ENCODE results near the gene APBA2. TPM values are rescaled to one million over a fixed set of nuclear protein-coding genes. Genes with fewer than 3 reads are reported as not detected.

APBA2 gene
- total RNA-seq, 1 experiment from 2014 or later = 18.4 TPM

DNA sequence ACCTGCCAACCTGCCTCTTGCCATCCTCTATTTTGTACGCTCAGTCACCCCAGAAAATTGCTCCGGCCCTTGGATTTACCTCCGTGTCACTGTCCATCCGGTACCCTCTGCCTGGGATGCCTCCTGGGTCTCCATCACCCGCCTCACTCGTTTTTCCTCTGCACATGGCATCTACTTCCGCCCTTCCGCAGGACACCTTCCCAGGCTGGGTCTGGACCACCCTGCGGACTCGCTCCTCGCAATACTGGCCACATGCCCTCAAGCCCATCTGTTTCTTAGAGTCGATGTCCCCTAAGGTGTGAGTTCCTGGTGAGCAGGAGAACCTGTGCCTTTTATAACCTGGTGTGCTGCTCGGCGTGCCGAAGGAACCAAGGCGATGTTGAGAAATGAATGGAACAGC lies 58.5 kb downstream of the APBA2 start:
- in situ Hi-C loops (cut with HindIII; ENCODE audit: low pct_unique_long_range_greater_than_20kb, low sequenced_read_pairs) = no loop called here
- DNase-seq (ENCODE audit: low read depth) = no peak

DNA sequence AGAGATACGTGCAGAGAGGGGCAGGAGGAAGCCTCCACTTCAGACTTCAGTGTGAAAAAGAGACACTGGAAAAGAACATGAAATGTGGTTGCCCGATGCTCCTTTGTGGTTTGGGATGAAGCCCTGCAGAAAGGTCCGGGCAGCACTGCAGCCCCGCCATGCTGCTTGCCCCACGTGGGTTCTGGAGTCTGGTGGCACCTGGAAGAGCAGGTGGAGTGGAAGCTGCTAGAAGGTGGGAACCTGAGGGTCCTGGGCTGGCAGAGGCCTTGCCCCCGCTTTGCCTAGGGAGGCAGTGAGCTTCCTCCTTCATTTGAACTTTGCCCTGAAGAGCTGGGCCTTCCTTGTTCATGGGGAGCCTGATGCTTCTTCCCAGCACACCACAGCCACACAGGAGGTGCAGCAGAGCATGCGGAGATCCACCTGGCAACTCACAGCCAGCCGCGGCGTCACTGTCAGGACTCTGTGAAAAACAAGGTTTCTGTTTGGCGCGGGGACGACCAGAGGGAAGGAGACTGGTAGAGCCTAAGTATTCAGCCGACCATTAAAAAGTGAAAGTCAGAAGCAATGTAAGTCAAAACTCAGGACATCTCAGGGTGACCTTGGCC lies 59.0 kb downstream of the APBA2 start:
- DNase-seq (ENCODE audit: low read depth) = no peak
- in situ Hi-C loops (cut with HindIII; ENCODE audit: low pct_unique_long_range_greater_than_20kb, low sequenced_read_pairs) = no loop called here

DNA sequence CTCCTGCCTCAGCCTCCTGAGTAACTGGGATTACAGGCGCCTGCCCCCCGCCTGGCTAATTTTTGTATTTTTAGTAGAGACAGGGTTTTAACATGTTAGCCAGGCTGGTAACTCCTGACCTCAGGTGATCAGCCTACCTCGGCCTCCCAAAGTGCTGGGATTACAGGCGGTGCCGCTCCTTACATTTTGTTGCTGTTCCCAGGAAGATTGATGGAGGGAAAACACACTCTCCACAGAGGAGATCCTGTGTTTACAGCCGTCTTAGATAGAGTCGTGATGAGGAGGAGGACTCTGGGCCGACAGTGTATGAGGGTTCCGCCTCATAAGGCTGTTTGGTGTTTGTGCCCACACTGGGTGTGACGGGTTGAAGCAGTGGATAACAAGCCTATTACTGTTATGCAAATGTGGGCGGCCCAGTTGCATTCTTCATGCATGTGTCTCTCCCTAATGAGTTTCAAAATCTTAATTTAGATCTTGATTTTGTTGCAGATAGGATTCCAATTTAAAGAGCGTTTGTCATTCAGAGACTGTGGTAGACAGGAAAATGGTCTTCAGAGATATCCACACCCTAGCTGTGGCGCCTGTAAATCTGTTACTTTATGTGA lies 60.0 kb downstream of the APBA2 start:
- in situ Hi-C loops (cut with HindIII; ENCODE audit: low pct_unique_long_range_greater_than_20kb, low sequenced_read_pairs) = no loop called here

DNA sequence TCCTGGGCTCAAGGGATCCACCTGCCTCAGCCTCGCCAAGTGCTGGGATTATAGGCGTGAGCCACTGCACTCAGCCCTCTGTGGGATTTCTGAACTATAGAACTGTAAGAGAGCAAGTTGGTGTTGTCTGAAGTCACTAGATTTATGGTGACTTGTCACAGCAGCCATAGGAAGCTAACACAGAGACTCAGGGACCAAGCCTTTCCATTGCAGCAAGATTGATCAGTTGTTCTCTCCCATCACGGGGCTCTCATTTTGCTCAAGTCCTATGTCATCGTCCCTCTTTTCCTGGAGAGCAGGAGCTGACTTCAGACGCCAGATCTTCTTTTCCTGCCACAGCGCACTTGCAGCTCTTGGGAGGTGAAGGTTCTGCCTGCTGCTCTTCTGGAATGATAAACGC lies 61.0 kb downstream of the APBA2 start:
- no peak for DNase-seq (ENCODE audit: low read depth)
- in situ Hi-C loops (cut with HindIII; ENCODE audit: low pct_unique_long_range_greater_than_20kb, low sequenced_read_pairs) = no loop called here

More for the DNA sequence above, 60.0 kb downstream of the APBA2 start:
- DNase-seq (ENCODE audit: low read depth) = no peak

DNA sequence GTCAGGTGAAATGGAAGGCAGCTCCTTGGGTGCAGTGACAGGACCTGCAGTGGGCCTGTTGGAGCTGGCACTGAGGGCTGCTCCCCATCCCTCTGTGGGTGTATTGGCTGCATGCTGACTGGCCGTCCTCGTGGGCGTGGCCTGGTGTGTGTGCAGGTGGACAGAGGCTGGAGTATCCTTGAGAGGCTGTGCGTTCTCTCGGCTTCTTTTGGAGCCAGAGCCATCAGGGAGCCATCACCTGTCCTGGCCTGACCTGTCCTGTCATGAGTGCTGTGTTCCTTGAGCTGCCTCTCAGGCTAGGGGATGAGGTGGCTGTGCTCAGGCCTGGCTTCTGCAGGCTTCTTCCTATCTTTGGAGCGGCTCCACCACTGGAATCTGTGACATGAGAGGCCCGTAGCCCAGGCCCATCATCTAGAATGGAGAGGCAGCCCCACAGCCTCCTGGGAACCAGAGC lies 61.5 kb downstream of the APBA2 start:
- no peak for DNase-seq (ENCODE audit: low read depth)
- in situ Hi-C loops (cut with HindIII; ENCODE audit: low pct_unique_long_range_greater_than_20kb, low sequenced_read_pairs) = no loop called here

DNA sequence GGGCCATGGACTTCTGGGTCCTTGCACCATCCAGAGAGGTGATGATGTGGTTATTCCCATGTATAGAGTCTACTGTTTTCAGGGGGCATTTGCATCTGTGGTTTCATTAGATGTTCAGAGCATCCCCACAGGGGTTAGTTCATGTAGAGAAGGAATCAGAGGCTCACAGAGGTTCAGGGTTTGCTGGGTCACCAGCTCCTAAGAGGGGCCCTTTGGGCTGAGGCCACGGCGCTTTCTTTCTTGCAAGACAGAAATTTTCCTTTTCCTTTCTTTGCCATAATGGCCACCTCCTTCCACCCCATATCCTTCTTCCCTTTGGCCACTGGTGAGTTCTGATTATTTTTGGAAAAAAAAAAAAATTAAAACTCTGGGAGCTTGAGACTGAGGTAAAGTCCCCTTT lies 62.3 kb downstream of the APBA2 start:
- DNase-seq (ENCODE audit: low read depth) = no peak
- in situ Hi-C loops (cut with HindIII; ENCODE audit: low pct_unique_long_range_greater_than_20kb, low sequenced_read_pairs) = no loop called here

DNA sequence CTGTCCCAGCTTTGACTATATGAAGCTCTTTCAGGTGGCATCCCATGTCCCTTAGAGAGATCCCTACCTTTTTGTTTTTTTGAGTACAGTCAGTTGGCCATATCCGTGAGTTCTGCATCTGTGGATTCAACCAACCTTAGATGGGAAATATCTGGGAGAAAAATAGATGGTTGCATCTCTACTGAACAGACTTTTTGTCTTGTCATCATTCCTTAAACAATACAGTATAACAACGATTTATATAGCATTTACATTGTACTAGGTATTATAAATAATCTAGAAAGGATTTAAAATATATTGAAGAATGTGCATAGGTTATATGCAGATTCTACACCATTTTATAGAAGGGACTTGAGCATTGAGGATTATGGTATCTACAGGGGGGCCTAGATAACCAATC lies 65.1 kb downstream of the APBA2 start:
- DNase-seq (ENCODE audit: low read depth) = no peak
- in situ Hi-C loops (cut with HindIII; ENCODE audit: low pct_unique_long_range_greater_than_20kb, low sequenced_read_pairs) = no loop called here

DNA sequence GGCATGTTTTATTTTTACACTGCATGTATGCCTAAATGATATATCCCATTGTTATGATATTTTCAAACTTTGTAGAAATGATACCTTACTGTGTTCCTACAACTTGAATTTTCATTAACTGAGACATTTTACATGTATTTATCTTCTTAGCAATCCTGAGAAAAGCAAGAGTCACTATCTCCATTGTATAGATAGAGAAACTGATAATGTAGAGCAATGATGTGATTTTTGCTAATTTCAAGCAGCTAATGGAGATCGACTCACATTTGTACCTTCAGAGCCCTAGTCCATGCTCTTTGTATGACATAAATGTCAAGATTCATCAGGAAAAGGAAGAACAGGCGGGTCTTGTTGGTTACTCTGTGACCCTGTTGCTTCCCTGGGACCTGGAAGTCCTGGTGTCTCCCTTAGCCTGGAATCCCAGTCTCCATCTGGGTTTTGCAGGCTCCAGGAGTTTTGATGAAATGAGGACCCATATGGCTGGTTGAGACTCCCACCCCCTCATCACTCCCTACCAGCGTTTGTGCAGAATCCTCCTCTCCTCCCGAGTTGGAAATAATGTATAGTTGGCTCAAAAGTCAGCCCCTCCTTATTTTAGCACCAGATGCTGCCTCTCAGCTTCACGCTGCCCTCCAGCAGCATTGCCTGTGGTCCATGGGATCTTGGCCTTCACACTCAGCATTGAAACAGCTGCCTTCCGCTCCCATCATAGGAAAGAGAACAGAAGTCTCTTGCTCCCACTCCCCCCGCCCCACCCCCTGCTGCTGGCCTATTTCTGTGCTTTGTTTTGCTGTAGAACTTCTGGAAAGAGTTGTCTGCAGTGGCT lies 67.1 kb downstream of the APBA2 start:
- no peak for DNase-seq (ENCODE audit: low read depth)
- in situ Hi-C loops (cut with HindIII; ENCODE audit: low pct_unique_long_range_greater_than_20kb, low sequenced_read_pairs) = no loop called here

DNA sequence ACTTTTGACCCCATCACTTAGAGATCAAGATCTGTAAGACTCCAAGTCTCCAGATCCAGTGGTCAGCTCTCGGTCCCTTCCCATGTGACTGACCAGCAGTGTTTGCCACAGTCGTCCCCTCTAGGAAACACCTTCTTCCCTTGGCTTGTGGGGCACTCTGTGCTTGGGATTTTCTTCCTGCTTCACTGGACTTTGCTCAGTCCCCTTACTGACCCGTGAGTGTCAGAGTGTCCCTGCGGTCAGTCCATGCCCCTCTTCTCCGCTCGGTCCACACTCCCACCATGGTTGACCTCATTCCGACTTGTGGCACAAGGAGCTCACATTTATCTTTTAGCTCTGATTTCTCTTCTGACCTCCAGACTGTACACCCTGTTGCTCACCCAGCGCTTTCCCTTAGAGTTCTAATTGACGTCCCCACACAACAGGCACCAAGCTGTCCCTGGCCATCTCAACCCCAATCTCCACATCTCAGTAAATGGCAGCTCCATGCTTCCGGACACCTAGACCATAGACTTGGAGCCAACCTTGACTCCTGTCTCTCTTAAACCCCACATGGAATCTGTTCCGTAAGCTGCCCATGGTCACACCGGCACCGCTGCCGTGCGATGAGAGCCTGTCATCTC lies 67.9 kb downstream of the APBA2 start:
- in situ Hi-C loops (cut with HindIII; ENCODE audit: low pct_unique_long_range_greater_than_20kb, low sequenced_read_pairs) = no loop called here
- DNase-seq (ENCODE audit: low read depth) = no peak

DNA sequence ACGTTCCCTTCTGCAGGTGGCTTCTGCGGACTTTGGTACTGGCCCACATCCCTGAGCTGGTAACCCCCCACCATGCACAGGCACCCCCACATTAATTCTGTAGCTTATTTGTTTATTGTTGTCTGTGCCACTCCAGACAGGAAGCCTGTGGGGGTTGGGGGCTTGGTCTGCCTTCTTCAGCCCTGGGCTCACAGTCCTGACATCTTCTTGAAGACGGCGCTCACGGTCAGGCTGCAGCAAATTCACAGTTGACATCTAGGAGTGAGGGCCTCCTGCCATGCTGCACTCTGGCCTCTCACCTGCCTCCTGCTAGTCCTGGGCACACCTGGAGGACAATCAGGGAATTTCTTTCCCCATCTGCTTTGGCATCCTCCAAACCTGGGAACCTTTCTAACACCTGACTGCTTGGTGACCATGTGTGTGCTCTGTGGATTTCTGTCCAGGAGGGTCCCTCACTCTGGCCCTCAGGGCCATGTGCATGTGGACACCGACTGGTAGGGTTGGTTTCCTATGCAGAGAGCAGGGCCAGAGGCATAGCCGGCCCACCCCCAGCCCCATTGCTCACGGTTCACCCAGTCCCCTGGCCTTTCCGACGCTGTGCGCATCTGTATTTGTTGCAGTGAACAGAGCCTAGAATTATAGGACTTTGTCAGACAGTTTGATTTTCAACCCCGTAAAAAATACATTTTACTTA lies 68.8 kb downstream of the APBA2 start:
- DNase-seq (ENCODE audit: low read depth) = no peak

DNA sequence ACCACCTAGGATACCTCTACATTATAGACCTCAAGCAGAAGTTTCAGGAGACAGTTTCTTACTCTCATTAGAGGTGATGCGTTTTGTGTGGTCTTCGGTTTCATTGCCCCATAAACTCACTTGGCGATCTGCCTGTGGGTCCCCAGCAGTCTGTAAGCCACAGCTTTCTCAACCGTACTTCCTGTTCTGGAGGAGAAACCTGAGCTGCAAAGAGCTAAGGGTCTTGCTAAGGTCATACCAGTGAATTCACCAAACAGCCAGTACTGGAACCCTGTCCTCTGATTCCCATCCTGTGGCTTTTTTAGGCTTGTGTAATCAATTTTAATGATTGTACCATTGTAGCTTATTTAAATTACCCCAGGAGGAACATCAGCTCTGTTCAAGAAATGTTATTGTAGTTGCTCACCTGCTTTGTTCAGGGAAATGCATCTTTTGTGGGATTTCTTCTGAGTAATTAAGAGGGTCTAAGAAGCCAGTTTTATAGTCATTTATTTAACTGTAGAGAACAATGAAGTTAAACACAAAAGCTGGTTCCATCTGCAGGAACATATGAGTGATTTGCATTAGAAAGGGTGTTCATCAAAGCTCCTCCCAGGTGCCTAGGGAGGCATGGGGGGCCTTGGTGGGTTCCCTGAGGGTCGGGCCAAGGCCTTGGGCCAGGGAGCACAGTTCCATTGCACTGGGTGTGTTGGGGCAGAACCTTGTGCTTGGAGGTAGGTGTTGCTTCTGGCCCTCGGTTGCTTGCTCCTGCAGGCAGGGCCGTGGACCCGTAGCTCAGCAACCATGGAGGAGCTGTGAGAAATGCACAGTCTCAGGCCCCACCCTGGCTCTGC lies 69.6 kb downstream of the APBA2 start:
- DNase-seq (ENCODE audit: low read depth) = no peak
- in situ Hi-C loops (cut with HindIII; ENCODE audit: low pct_unique_long_range_greater_than_20kb, low sequenced_read_pairs) = no loop called here

More for the DNA sequence above, 68.8 kb downstream of the APBA2 start:
- in situ Hi-C loops (cut with HindIII; ENCODE audit: low pct_unique_long_range_greater_than_20kb, low sequenced_read_pairs) = no loop called here

DNA sequence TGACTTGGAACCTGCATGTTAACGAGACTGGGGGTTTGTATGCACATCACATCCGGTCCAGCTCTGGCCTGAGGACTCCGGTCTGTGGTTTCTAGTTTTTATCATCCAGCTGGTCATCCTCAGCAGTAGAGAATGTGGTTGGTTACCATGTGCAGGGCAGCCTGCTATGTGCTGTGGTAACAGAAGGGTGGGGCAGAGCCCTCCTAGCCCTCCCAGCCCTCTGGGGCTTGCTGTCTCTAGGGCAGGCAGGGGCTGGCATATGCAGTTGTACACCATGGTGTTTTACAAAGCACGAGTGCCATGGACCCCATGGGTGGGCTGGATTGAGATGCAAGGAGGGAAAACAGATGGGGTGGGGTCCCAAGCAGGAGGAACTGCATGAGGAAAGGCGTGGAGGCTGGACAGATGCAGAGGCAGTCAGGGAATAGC lies 70.2 kb downstream of the APBA2 start:
- DNase-seq (ENCODE audit: low read depth) = no peak

DNA sequence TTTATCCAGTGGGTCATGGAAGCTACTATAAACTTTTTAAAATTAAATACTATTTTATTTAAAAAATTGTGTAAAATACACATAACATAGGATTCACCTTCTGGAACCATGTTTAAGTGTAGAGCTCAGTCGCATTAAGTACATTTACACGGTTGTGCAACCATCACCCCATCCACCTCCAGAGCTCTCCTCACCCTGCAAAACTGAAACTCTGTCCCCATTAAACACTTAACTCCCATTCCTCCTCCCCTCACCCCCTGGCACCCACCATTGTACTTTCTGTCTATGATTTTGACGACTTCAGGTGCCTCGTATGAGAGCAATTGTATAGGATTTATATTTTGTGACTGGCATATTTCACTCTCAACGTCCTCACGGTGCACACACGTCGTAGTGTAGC lies 70.7 kb downstream of the APBA2 start:
- DNase-seq (ENCODE audit: low read depth) = no peak
- in situ Hi-C loops (cut with HindIII; ENCODE audit: low pct_unique_long_range_greater_than_20kb, low sequenced_read_pairs) = no loop called here

More for the DNA sequence above, 70.2 kb downstream of the APBA2 start:
- in situ Hi-C loops (cut with HindIII; ENCODE audit: low pct_unique_long_range_greater_than_20kb, low sequenced_read_pairs) = no loop called here

DNA sequence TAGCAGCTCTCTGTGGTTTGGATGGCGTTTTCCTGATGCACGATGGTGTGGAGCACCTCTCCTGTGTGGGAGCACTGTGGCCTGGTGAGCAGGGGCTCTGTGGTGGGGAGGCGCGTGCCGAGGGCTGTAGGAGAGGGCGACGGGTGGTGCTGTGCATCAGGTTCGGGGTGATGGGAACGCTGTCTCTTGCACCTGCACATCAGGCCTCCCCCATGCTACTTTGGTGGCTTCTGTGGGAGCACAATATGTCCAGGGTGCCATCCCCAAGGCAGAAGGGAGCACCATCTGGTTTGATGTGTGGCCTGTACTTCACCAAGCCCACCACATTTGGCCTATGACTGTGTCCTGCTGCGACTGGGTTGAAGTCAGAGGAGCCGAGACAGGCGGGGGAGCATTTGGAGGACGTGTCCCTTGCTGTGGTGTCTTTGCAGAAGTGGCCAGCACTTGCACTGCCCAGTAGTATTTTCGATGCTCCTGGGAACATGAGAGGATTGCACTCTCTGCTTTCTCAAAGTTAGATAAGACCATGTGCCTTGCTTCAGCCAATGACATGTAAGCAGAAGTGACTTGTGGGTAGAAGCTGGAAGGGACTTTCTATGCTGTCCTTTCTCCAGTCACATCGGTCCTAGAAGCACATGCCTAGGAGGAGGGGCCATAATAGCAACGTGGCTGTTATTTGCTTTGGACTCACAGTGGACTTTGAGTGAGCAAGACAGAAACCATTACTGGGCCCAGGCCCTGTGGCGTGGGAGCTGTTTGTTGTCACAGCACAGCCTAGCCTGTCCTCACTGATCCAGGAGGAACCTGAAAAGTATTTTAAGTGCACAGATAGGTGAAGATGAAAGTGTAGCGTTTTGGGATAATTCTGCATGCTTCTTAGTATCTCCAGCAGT lies 72.1 kb downstream of the APBA2 start:
- DNase-seq (ENCODE audit: low read depth) = no peak
- in situ Hi-C loops (cut with HindIII; ENCODE audit: low pct_unique_long_range_greater_than_20kb, low sequenced_read_pairs) = no loop called here

DNA sequence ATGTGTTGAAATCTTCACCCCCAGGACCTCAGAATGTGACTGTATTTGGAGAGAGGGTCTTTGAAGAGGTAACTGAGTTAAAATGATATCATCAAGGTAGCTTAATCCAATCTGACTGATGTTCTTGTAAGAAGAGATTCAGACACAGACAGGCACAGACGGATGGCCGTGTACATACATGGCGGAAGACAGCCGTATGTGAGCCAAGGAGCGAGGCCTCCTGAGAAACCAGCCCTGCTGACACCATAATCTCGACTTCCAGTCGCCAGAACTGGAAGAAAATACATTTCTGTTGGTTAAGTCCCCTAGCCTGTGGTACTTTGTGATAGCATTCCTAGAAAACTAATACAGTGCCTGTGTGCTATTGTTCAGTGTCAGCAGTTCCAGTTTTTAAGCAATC lies 73.6 kb downstream of the APBA2 start:
- DNase-seq (ENCODE audit: low read depth) = no peak
- in situ Hi-C loops (cut with HindIII; ENCODE audit: low pct_unique_long_range_greater_than_20kb, low sequenced_read_pairs) = no loop called here

DNA sequence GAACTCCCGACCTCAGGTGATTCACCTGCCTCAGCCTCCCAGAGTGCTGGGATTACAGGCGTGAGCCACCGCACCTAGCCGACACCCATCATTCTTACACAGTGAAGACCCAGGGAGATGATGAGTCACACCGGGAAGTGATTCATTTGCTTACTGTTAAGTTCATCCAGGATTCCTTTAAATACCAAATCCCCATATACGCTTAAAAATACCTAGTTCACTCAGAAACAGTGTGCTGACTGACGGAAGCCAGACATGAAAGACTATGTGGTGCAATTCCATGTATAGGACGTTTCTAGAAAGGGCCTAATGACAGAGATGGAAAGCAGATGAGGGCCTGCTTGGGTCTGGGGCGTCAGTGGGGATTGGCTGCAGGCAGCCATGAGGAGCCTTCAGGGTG lies 75.2 kb downstream of the APBA2 start:
- in situ Hi-C loops (cut with HindIII; ENCODE audit: low pct_unique_long_range_greater_than_20kb, low sequenced_read_pairs) = no loop called here
- peak; percentile 45 for DNase-seq (ENCODE audit: low read depth)

DNA sequence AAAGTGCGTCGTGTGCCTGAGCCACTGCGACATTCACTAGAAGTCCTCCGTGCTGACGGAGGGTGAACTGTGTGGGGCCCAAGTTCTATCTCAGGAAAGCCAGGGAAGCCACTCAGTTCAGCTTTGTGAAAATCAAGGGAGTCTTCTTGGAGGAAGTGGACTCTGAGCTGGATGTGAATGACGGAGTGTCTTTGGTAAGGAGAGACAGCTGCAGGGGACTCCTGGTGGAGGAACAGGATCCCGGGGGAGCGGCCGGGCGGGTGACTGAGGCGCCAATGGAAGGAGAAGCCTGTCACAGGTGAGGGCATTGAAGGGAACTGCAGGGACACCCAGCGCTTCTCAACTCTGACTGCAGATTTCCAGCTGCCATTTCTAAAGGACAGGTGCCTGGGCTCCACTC lies 75.6 kb downstream of the APBA2 start:
- no peak for DNase-seq (ENCODE audit: low read depth)
- in situ Hi-C loops (cut with HindIII; ENCODE audit: low pct_unique_long_range_greater_than_20kb, low sequenced_read_pairs) = no loop called here

Measured in Caki2 (cell line).